Measurements from ENCODE around the gene NAP1L1.
A peak's percentile ranks its signal among the peaks of the same experiment; 100 is the strongest.

The NAP1L1 gene

GRCh38 chr12:76037130-76038103 lies 47.1 kb downstream of the NAP1L1 start:
- DNase-seq, result peak; percentile 32 to 40

- DNase-seq, result no peak
Measured at GRCh38 chr12:76035045-76035444, 49.4 kb downstream of the NAP1L1 start.

GRCh38 chr12:76033081-76034011 lies 51.1 kb downstream of the NAP1L1 start:
- no peak for DNase-seq

GRCh38 chr12:76032043-76032981 lies 52.2 kb downstream of the NAP1L1 start:
- peak; percentile 11 to 40 for DNase-seq

- peak; percentile 94 to 96 for DNase-seq
Measured at GRCh38 chr12:76031414-76032042, 53.0 kb downstream of the NAP1L1 start, which contains the start of gene PHLDA1. TSS of gene PHLDA1 (minus strand) at chr12:76031776.

- DNase-seq, result no peak
Measured at GRCh38 chr12:76031081-76031413, 53.4 kb downstream of the NAP1L1 start.

- DNase-seq, result peak; percentile 47 to 52
Measured at GRCh38 chr12:76030341-76031080, 54.0 kb downstream of the NAP1L1 start.

GRCh38 chr12:76029982-76030340 lies 54.5 kb downstream of the NAP1L1 start:
- peak; percentile 29 for DNase-seq

GRCh38 chr12:76028571-76029277 lies 55.8 kb downstream of the NAP1L1 start:
- DNase-seq, result no peak

GRCh38 chr12:76026643-76027063 lies 57.8 kb downstream of the NAP1L1 start:
- DNase-seq, result no peak

- no peak for DNase-seq
Measured at GRCh38 chr12:76025601-76026575, 58.6 kb downstream of the NAP1L1 start.

GRCh38 chr12:76024942-76025600 lies 59.4 kb downstream of the NAP1L1 start:
- no peak for DNase-seq

GRCh38 chr12:76024102-76024781 lies 60.2 kb downstream of the NAP1L1 start:
- no peak for DNase-seq

- DNase-seq, result no peak
Measured at GRCh38 chr12:76023069-76023690, 61.3 kb downstream of the NAP1L1 start.

- DNase-seq, result no peak
Measured at GRCh38 chr12:76022506-76022905, 62.0 kb downstream of the NAP1L1 start.

GRCh38 chr12:76020731-76021672 lies 63.5 kb downstream of the NAP1L1 start:
- peak; percentile 69 to 72 for DNase-seq
